ENCODE measurements around the gene ROCK2.

DNA sequence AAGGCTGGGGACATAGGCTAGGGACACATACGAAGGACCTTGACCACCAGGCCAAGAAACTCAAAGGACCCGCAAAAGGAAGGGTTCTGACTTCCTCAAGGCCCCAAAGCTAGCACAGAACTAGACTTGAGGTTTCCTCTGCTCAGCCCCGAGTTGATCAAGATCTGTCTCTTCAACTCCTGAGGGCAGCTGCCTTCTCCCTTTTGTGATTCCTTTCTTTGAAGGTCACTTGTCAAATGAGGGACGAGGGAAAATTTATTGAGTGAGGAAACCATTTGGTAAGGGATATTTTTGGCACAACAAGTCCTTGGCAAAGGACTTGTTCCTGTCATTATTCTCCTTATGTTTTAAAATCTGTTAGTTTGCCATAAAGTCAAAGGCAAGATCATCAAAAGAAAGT, 12.3 kb upstream of the ROCK2 start:
- no peak for TF ChIP-seq CTCF (IDR thresholded peaks at IDR 0.05)
- no peak for TF ChIP-seq POLR2A (IDR thresholded peaks at IDR 0.05)
